Measurements from ENCODE around the gene HOXC4. TPM values are rescaled to one million over a fixed set of nuclear protein-coding genes. Genes with fewer than 3 reads are reported as not detected.
"Not testable (repeated sequence)": the region's sequence is repeated elsewhere in the genome, so short reads cannot be mapped to it uniquely, and the experiment has no call there.

The HOXC4 gene
- total and polyA plus RNA-seq, 10 of the 15 experiments (the other 5 are each of a cell fraction or from before 2014, with no cell fraction given) = 1.0 to 11.4 (median 4.2) TPM

DNA sequence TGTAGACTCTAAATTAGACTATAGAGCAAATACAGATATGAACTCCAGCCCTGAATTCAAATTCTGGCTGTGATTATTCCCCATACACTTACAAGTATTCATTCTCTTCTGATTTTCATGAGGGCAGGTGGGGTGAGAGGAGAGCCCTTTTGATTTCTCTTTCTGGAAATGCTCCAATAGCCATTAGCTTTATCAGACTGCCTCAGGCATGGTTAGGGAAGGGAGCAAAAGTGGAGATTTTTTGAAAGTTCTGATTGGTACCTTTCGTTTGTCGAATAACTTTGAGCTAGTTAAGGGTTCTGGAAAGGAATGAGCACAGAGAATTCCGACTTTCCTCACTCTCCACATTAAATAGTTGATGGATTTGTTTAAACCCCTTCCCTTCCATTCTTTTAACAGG, 13.0 kb upstream of the HOXC4 start:
- ATAC-seq (no peak), FAIRE-seq (no peak), DNase-seq (ENCODE audit: low read depth, low spot score) (no peak)
- in situ Hi-C loops (cut with MboI) = no loop called here
- ChIA-PET RAD21 (ENCODE audit: unreplicated experiment) (interaction anchor here (0.8 to 4.2 kb wide), 6 partner anchors 8 to 151 kb away, joined by 3 to 18 read pairs (median 4); partner anchors contain the start of genes HOXC4 and HOXC5), CTCF (interaction anchor here (1.1 to 1.7 kb wide), 7 partner anchors 8 to 174 kb away, joined by 4 to 12 read pairs (median 5); partner anchors contain the start of genes HOXC4 and HOXC5), POLR2A (interaction anchor here (1.1 to 1.4 kb wide), 2 partner anchors 12 to 240 kb away, joined by 3 to 12 read pairs; partner anchors contain the start of genes CBX5, HNRNPA1 and HOXC4), SMC1A (ENCODE audit: uncharacterized antibody, unreplicated experiment) (interaction anchor here (0.9 to 2.7 kb wide), 7 partner anchors 8 to 150 kb away, joined by 3 to 9 read pairs (median 3); partner anchors contain the start of genes HOXC5 and HOXC6)
- WGBS (ENCODE audit: insufficient coverage, insufficient replicate concordance, low lambda C conversion rate, missing lambda C conversion rate) = 62% methylated on average over 3 of the region's 3 CpGs
- intact Hi-C loops (cut with micrococcal nuclease; ENCODE audit: unreplicated experiment) = no loop called here
- Histone ChIP-seq H3K4me1 (ENCODE audit: control insufficient read depth, insufficient read depth, low read length) (no peaks in the 10 kb centered on the region), H2AFZ (ENCODE audit: control insufficient read depth, low read depth, low read length) (no peak overlapping the region), H3K9me3 (replicated peaks; ENCODE audit: control insufficient read depth, insufficient read depth, low read length) (no peaks in the 10 kb centered on the region; the same call in 2 of the 3 replicates), H3K79me2 (ENCODE audit: control insufficient read depth, insufficient read depth, low read length) (no peaks in the 10 kb centered on the region), H3K27me3 (replicated peaks in 1 of 2; ENCODE audit: control insufficient read depth in 2 of 2, insufficient read depth in 2 of 2, low read length in 1 of 2) (peaks cover 1 to 7% of the 10 kb centered on the region in 2 experiments; a peak in 2 of 4 replicates), H3K4me2 (ENCODE audit: control insufficient read depth, insufficient read depth) (no peak overlapping the region), H3K9ac (ENCODE audit: control insufficient read depth, insufficient read depth, low read length) (no peak overlapping the region), H3K27ac (ENCODE audit: control insufficient read depth, insufficient read depth) (no peak overlapping the region), H3K36me3 (ENCODE audit: control insufficient read depth in 2 of 2, insufficient read depth in 2 of 2, low read length in 1 of 2) (no peaks in the 10 kb centered on the region), H4K20me1 (ENCODE audit: control insufficient read depth, insufficient read depth) (no peaks in the 10 kb centered on the region), H3K4me3 (no peak overlapping the region)
- TF ChIP-seq NRF1 (conservative IDR thresholded peaks at IDR 0.05; ENCODE audit: low read depth, low read length) = no peak
- no peak for TF ChIP-seq SP1 (IDR thresholded peaks at IDR 0.05; ENCODE audit: low read depth, low read length)
- no peak for TF ChIP-seq SIN3A (IDR thresholded peaks at IDR 0.05; ENCODE audit: low read depth, low read length)
- no TSS peak for BruUV-seq (replicated peaks)

GRCh38 chr12:54041097-54041690, 12.4 kb upstream of the HOXC4 start:
- in situ Hi-C loops (cut with MboI) = no loop called here

GRCh38 chr12:54042033-54042432, 11.6 kb upstream of the HOXC4 start:
- POLR2A ChIA-PET = interaction anchor here (1.1 to 1.4 kb wide), 2 partner anchors 10 to 238 kb away, joined by 3 to 12 read pairs; partner anchors contain the start of genes CBX5, HNRNPA1 and HOXC4
- DNase-seq (ENCODE audit: low read depth, low spot score); H3K4me1 ChIP-seq (ENCODE audit: control insufficient read depth, insufficient read depth, low read length); H4K20me1 ChIP-seq (ENCODE audit: control insufficient read depth, insufficient read depth); H3K27ac ChIP-seq (ENCODE audit: control insufficient read depth, insufficient read depth); H3K4me2 ChIP-seq (ENCODE audit: control insufficient read depth, insufficient read depth); H3K36me3 ChIP-seq (ENCODE audit: control insufficient read depth in 2 of 2, insufficient read depth in 2 of 2, low read length in 1 of 2); FAIRE-seq; in situ Hi-C loops (cut with MboI); H2AFZ ChIP-seq (ENCODE audit: control insufficient read depth, low read depth, low read length); BruUV-seq (replicated peaks); H3K79me2 ChIP-seq (ENCODE audit: control insufficient read depth, insufficient read depth, low read length); H3K27me3 ChIP-seq (replicated peaks in 1 of 2; ENCODE audit: control insufficient read depth in 2 of 2, insufficient read depth in 2 of 2, low read length in 1 of 2); ATAC-seq; H3K9ac ChIP-seq (ENCODE audit: control insufficient read depth, insufficient read depth, low read length); intact Hi-C loops (cut with micrococcal nuclease; ENCODE audit: unreplicated experiment); H3K4me3 ChIP-seq; H3K9me3 ChIP-seq (replicated peaks; ENCODE audit: control insufficient read depth, insufficient read depth, low read length): not testable (repeated sequence)
- 52% methylated on average over 6 of the region's 6 CpGs for WGBS (ENCODE audit: insufficient coverage, insufficient replicate concordance, low lambda C conversion rate, missing lambda C conversion rate)
- RAD21 ChIA-PET (ENCODE audit: unreplicated experiment) = interaction anchor here (0.7 to 1.7 kb wide), 3 partner anchors 36 to 159 kb away, joined by 3 to 4 read pairs (median 3); no protein-coding TSS in a partner anchor
- CTCF ChIA-PET = interaction anchor here (1.3 to 4.5 kb wide), 3 partner anchors 10 to 173 kb away, joined by 4 to 16 read pairs (median 12); partner anchors contain the start of genes HOXC4 and HOXC5
- SMC1A ChIA-PET (ENCODE audit: uncharacterized antibody, unreplicated experiment) = interaction anchor here (0.9 to 2.7 kb wide), 3 partner anchors 9 to 25 kb away, joined by 4 to 9 read pairs (median 7); partner anchors contain the start of gene HOXC5

More at GRCh38 chr12:54041097-54041690, 12.4 kb upstream of the HOXC4 start:
- Histone ChIP-seq H3K4me2 (ENCODE audit: control insufficient read depth, insufficient read depth) (no peak overlapping the region), H3K4me1 (ENCODE audit: control insufficient read depth, insufficient read depth, low read length) (no peaks in the 10 kb centered on the region), H3K27me3 (replicated peaks in 1 of 2; ENCODE audit: control insufficient read depth in 2 of 2, insufficient read depth in 2 of 2, low read length in 1 of 2) (peaks cover 1 to 7% of the 10 kb centered on the region in 2 experiments; a peak in 2 of 4 replicates), H3K9ac (ENCODE audit: control insufficient read depth, insufficient read depth, low read length) (no peak overlapping the region), H4K20me1 (ENCODE audit: control insufficient read depth, insufficient read depth) (no peaks in the 10 kb centered on the region), H3K36me3 (ENCODE audit: control insufficient read depth in 2 of 2, insufficient read depth in 2 of 2, low read length in 1 of 2) (no peaks in the 10 kb centered on the region), H3K79me2 (ENCODE audit: control insufficient read depth, insufficient read depth, low read length) (no peaks in the 10 kb centered on the region), H3K27ac (ENCODE audit: control insufficient read depth, insufficient read depth) (no peak overlapping the region), H2AFZ (ENCODE audit: control insufficient read depth, low read depth, low read length) (no peak overlapping the region), H3K9me3 (replicated peaks; ENCODE audit: control insufficient read depth, insufficient read depth, low read length) (no peaks in the 10 kb centered on the region; the same call in 2 of the 3 replicates), H3K4me3 (no peak overlapping the region)
- FAIRE-seq (no peak), ATAC-seq (no peak), DNase-seq (ENCODE audit: low read depth, low spot score) (no peak)
- 31% methylated on average over 2 of the region's 2 CpGs for WGBS (ENCODE audit: insufficient coverage, insufficient replicate concordance, low lambda C conversion rate, missing lambda C conversion rate)
- TF ChIP-seq EZH2 (IDR thresholded peaks at IDR 0.05; ENCODE audit: borderline replicate concordance, control insufficient read depth, low read depth, low read length) = no peak
- intact Hi-C loops (cut with micrococcal nuclease; ENCODE audit: unreplicated experiment) = no loop called here
- ChIA-PET SMC1A (ENCODE audit: uncharacterized antibody, unreplicated experiment) (interaction anchor here (0.9 to 2.7 kb wide), 8 partner anchors 8 to 149 kb away, joined by 3 to 9 read pairs (median 4); partner anchors contain the start of genes HOXC5 and HOXC6), RAD21 (ENCODE audit: unreplicated experiment) (interaction anchor here (0.7 to 4.2 kb wide), 7 partner anchors 9 to 160 kb away, joined by 3 to 18 read pairs (median 3); partner anchors contain the start of genes HOXC4 and HOXC5), POLR2A (interaction anchor here (1.1 to 1.4 kb wide), 2 partner anchors 11 to 239 kb away, joined by 3 to 12 read pairs; partner anchors contain the start of genes CBX5, HNRNPA1 and HOXC4), CTCF (interaction anchor here (1.1 to 1.7 kb wide), 7 partner anchors 9 to 174 kb away, joined by 4 to 12 read pairs (median 5); partner anchors contain the start of genes HOXC4 and HOXC5)
- BruUV-seq (replicated peaks) = no TSS peak

Data from GM12878 (cell line).